DMS53 treated with DMSO at 0.1 percent for 48 hours (cell line): ENCODE measurements around the gene ABCA10.
"Not testable (repeated sequence)": the region's sequence is repeated elsewhere in the genome, so short reads cannot be mapped to it uniquely, and the experiment has no call there.

Experiments
- DNase-seq: peaks from one replicate; lab custom pipeline; 2025; ENCODE audit not compliant: unreplicated experiment; lab: John Stamatoyannopoulos, UW

ABCA10 gene

GRCh38 chr17:69231521-69231920 is 2.9 kb upstream of the ABCA10 start:
- no peak for DNase-seq

DNA sequence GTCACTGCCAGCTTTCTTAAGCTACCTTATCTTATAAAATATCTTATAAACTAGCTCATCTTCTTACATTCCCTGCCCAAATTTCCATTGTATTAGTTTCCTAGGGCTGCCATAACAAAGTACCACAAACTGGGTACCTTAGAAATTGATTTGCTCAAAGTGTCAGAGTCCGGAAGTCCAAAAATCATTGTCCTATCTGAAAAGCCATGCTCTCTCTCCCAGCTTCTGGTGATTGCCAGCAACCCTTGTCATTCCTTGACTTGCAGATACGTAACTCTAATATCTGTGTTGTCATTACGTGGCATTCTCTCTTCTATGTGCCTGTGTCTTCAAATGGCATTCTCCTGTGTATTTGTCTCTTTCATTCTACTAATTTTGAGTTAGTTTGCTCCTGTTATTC is 2.3 kb upstream of the ABCA10 start:
- no peak for DNase-seq

GRCh38 chr17:69228018-69228417 is 606 bp downstream of the ABCA10 start:
- DNase-seq = no peak

DNA sequence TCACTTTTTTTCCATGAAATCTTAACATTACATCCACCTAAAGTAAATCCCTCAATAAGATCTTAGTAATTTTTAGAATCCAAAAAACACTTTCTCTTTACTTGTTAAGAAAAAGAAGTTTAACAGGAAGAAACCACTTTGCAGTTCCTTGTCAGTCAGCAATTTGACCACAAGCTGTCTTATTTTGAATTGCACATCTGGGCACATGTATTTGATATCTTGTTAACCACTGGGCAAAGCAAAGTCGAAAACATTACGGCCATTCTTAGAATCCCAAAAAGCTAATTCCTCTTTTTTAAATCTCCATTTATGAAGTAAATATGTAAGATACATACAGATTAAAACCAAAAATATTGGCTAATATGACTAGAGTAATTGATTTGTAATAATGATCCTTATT is 1.1 kb downstream of the ABCA10 start:
- no peak for DNase-seq

DNA sequence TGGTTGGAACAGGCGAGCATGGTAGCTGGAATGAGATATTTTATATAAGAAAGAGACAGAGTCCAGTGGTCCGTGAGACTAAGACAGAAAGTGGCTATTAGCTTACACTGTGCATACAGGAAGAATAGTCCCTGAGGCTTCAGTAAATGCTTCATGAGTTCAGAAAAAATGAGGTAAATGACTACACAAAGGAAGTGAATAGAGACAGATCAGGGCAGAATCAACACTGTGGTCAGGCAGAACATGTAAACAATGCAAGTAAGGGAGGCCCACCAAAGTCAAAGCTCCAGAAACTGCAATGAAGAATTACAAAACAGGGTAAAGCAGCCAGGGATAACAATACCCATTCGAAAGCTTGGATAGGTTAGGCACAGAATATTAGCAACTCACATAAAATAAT is 4.8 kb downstream of the ABCA10 start:
- DNase-seq = peak; percentile 75

DNA sequence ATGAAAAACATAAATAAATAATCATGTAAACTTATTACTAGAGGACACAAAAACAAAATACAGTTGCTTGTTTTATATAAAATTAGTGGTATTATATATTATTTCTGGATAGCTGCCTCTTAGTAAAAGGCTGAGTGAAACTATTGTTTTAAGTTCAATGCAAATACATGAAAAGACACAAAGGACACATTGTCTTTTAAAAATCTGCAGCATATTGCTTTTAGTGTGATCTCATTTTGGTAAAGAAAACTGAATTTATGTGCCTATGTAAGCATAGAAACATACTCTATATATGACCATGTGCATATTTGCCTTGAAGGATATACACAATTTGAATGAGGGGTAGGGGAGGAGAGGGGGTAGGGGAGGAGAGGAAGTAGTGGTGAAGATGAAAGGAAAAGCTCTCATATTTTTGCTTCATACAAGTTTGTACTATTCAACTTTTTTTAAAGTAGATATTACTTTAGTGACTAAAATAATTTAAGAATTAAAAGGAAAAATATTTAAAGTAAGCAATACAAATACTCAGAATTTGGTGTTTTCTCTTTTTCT is 5.8 kb downstream of the ABCA10 start:
- no peak for DNase-seq

DNA sequence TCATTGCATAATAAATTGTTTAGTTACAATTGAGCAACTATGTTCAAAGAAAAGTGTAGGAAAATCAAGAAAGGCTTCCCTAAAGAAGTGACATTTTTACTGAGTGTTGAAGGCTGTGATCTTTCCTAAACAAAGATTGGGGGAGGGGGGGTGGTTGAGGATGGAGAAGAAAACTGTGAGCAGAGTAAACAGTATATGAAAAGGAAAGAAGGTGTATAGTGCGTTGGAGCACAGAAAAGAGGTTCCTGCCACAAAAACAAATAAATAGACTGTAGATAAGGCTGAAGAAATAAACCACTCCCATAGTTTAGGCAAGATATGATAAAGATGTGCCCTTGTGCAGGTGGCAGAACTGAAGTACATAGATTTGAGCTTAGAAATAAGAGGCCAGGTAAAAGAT is 8.5 kb downstream of the ABCA10 start:
- no peak for DNase-seq

- DNase-seq = no peak
Observed at GRCh38 chr17:69218986-69219385, 9.6 kb downstream of the ABCA10 start.

- no peak for DNase-seq
Observed at GRCh38 chr17:69213059-69213813, 15.4 kb downstream of the ABCA10 start.

- no peak for DNase-seq
Observed at GRCh38 chr17:69208640-69209039, 20.0 kb downstream of the ABCA10 start.

GRCh38 chr17:69207151-69207550 is 21.5 kb downstream of the ABCA10 start:
- no peak for DNase-seq

DNA sequence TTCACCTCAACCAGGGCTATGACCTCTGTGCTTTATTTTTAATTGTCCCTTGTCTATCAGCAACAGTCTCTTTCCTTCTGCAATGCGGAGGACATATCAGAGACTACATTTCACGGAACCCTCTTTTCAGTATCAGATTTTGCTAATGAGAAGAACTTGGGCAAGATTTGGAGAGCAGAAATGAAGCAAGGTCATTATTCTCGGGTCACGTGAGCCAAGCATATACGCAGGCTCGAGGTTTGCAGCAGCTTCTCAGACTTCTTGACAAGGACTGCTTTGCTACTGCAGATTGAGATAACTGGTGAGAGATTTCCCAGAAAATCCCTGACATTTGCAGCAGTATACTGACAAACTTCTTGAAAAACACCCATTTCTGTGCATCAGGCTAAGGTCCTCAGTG is 30.4 kb downstream of the ABCA10 start:
- DNase-seq = no peak

- not testable (repeated sequence) for DNase-seq
Observed at GRCh38 chr17:69196105-69196653, 32.4 kb downstream of the ABCA10 start.

DNA sequence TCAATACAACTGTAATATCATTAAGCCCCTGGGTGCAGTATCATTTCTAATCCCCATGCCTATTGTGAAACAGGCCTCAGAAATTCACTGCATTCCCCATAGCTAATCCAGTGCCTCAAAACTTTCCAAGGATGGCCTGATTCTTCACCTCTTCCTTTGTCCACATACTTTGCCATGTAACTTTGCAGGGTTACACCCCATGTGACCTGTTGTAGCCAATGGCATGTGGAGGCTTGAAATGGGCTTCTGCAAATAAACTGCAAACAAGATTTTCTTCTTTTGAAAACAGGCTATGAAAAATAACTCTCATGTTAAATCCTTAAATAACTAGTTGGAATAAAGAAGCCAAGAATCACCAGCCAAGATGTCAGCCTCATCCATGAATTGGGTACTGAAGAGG is 35.9 kb downstream of the ABCA10 start:
- DNase-seq = no peak

DNA sequence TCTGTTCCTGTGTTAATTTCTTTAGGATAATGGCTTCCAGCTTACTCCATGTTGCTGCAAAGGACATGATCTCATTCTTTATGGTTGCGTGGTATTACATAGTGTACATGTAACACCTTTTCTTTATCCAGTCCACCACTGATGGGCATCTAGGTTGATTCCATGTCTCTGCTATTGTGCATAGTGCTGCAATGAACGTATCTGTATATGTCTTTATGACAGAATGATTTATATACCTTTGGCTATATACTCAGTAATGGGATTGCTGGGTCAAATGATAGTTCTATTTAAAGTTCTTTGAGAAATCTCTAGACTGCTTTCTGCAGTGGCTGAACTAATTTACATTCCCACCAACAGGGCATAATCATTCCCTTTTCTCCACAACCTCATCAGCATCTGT is 39.8 kb downstream of the ABCA10 start:
- no peak for DNase-seq

DNA sequence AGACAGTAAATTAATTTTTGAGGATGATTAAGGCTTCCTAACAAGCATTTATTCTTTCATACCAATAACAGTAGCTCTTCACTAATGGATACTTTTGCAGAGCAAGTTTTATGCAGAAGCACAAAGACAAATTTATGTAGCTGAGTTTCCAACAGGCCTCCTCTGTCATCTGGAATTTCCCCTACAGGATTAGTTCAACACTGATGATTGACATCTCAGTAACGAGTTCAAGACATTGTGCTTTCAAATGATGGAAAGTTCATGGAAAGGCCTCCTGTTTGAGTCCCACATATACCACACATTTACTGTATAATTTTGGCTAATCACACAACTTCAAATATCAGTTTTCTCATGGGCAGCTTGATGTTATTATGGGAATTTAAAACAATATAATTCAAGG is 40.6 kb downstream of the ABCA10 start:
- DNase-seq = no peak

- DNase-seq = no peak
Observed at GRCh38 chr17:69187294-69187693, 41.3 kb downstream of the ABCA10 start.

GRCh38 chr17:69179227-69179952 is 49.2 kb downstream of the ABCA10 start:
- no peak for DNase-seq

GRCh38 chr17:69176457-69176795 is 52.2 kb downstream of the ABCA10 start:
- DNase-seq = no peak

DNA sequence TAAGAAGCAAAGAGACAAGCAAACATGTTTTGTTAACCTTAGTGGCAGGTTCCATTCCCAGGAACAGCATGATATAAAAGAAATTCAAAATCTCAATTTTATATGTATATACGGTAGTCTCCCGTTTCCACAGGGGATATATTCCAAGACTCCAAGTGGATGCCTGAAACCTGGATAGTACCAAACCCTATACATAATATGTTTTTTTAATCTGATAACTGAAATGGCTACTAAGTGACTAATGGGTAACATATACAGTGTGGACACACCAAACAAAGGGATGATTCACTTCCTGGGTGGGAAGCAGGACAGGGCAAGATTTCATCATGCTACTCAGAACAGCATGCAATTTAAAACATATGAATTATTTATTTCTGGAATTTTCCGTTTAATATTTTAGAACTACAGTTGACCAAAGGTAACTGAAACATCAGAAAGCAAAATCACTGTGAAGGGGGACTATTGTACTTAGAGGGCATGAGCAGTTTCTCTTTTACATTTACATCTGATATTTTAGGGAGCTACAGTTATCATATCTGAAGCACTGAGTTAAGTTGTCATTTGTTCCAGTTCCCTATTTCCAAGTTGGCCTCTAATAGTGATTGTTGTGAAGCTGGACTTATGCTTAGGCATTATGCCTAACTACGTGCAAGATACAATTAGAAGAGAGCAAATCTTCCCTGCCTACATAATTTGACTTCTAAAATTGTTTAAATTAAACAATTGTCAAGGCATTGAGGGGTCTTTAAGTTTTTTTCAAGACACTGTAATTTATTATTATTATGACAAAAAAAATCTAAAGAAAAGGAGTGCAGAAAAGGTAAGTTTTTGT is 52.8 kb downstream of the ABCA10 start:
- peak; percentile 75 for DNase-seq

DNA sequence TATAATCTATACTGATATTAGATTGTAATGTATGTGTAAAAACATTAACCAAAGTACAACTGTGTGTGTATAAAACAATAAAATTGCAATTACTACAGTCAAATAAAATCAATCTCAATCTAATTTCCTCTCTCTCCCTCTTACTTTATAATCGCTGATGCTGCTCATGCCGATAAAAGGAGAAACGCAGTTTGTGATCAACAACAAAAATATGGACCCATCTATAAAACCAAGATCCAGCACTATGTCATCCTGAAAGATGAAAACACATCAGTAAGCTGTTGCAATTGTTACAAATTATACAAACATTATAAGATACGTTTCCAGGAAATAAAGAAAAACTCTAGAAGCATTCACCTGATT is 53.4 kb downstream of the ABCA10 start:
- no peak for DNase-seq
